Iris pigment epithelial cell (primary cell): ENCODE measurements around the gene OR7E24.
"Not testable (repeated sequence)": the region's sequence is repeated elsewhere in the genome, so short reads cannot be mapped to it uniquely, and the experiment has no call there.

Source experiments
- DNase-seq: peaks from one replicate; pipeline ENCODE4 v3.0.0-alpha.2; 2011; ENCODE audit warnings: low read depth

OR7E24 gene

DNA sequence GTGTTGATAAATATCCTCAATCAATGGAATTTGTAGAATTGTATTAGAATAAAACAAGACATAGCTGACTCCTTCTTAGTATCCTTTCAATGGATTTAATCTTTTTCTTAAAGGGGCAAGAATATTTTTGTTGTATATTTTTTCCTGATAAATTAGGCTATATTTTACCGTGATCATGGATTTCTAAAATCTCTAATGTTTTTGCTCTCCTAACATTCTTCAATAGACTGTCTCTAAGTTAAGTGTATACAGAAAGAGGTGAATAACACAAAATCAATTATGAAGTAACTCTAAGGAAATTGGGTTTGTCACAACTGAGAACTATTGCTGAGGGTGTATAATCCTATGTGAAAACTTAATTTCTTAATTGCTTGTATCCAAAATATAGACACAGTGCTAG is at the start of gene OR7E24:
Gene OR7E24 (plus strand): TSS at position 301 of the 400 bp plus-strand sequence. CDS start 114 bp downstream, outside the sequence.
- DNase-seq = no peak

DNA sequence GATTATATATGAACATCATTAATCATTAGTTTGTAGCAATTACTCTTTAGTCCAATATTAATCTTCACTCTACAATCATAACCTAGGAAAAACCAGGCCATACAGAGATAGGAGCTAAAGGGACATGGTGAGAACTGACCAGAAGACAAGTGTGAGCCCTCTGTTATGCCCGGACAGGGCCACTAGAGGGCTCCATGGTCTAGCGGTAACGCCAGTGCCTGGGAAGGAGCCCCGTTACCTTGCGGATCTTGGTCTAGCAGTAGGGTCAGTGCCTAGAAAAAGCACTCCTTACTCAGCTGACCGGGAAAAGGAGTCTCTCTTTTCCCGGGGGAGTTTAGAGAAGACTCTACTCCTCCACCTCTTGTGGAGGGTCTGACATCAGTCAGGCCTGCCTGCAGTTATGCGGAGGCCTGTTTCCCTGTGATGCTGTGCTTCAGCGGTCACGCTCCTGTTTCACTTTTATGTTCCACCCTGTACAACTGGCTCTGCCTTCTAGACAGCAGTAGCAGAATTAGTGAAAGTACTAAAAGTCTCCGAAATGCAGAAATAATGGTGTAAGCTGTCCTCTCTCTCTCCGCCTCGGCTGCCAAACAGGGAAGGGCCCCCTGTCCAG is 45.1 kb upstream of the OR7E24 start:
- peak; percentile 55 for DNase-seq

DNA sequence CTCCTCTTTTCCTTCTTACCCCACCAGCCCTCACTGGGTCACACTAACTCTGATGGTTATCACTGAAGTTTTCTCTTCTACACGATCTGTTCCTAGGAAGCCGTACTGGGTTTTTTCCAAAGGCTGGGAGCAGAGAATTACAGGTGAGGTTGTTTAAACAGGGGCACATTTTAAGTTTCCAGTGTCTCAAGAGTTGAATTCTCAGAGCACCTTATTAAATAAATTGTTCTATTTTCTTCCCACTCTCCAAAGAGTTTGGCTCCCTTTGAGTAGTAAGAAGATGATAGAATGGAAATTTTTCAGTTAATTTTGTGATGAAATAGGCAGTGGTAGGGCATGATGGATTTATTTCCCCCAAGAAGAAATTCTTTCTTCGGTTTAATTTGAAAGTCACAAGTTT is 31.2 kb upstream of the OR7E24 start, which contains the start of gene OR7D4:
Gene OR7D4 (minus strand): TSS at position 101 of the 400 bp plus-strand sequence. CDS start 4,752 bp downstream, outside the sequence.
- DNase-seq = no peak

DNA sequence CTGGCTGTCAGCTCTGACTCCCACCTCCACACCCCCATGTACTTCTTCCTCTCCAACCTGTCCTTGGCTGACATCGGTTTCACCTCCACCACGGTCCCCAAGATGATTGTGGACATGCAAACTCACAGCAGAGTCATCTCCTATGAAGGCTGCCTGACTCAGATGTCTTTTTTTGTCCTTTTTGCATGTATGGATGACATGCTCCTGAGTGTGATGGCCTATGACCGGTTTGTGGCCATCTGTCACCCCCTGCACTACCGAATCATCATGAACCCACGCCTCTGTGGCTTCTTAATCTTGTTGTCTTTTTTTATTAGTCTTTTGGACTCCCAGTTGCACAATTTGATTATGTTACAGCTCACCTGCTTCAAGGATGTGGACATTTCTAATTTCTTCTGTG is 506 bp downstream of the OR7E24 start:
- no peak for DNase-seq

DNA sequence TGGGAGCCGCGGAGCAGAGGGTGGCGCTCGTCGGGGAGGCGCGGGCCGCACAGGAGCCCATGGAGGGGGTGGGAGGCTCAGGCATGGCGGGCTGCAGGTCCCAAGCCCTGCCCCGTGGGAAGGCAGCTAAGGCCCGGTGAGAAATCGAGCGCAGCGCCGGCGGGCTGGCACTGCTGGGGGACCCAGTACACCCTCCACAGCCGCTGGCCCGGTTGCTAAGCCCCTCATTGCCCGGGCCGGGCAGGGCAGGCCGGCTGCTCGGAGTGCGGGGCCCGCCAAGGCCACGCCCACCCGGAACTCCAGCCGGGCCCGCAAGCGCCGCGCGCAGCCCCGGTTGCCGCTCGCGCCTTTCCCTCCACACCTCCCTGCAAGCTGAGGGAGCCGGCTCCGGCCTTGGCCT is 32.8 kb downstream of the OR7E24 start:
- not testable (repeated sequence) for DNase-seq

DNA sequence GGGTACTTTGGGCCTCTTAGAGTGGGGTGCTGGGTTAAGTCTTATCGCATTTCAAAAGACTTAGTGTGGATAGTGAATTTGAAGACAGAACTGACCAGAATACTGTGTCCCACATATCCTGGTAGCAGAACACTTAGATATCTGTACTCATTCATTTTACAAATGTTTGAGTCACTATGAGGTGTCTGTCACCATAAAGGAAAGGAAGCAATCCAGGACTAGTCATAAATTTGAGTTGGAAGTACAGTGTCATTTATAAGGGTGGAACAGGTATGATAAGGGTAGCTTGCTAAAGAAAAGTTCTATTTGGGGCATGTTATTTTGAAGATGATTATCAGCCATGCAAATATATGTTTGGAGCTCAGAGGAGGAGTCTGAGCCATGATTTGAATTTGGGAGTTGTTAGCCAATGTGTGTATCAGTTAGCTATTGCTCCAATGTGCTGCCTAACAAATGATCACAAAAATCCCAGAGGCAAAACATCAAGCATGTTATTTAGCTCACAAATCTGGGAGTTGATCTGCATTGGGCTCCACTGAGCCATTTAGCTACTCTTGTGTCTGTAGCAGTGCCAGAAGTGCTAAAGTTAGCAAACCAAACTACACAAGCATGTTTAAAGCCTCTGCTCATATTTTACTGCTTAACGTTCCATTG is 38.6 kb downstream of the OR7E24 start:
- DNase-seq = no peak

DNA sequence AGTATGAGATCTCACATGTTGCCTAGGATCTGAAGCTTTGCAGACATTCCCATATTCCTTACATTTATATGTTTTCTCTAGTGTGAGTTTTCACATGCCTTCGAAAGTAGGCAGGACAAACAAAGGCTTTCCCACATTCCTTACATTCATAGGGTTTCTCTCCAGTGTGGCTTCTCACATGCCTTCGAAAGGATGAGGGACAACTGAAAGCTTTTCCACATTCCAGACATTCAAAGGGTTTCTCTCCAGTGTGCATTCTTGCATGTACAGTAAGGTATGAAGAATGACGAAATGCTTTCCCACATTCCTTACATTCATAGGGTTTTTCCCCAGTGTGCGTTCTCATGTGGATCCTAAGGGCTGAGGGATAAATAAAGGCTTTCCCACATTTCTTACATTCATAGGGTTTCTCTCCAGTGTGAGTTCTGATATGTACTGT is 44.7 kb downstream of the OR7E24 start:
- DNase-seq = no peak

DNA sequence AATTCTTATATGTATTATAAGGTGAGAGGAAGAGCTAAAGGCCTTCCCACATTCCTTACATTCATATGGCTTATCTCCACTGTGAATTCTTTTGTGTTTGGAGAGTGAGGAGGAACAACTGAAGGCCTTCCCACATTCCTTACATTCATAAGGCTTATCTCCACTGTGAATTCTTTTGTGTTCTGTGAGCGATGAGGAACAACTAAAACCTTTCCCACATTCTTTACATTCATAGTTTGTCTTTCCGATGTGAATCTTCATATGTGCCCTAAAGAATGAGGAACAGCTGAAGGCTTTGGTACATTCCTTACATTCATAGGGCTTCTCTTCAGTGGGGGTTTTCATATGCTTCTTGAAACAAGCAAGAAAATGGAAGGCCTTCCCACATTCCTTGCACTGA is 45.6 kb downstream of the OR7E24 start:
- peak; percentile 6 for DNase-seq
